DND-41 (cell line): ENCODE results near the gene API5.

Source experiments
- ATAC-seq: fragments of 200-7000 bp; cut with Tn5 transposase; 3 replicates; pipeline ENCODE4 v1.9.1; 2021; ENCODE audit warnings: low read depth; ENCODE audit not compliant: insufficient read depth
- DNase-seq: peaks from one replicate; pipeline ENCODE4 v3.0.0-alpha.2; 2020
- H2AFZ ChIP-seq: 2 replicates; pipeline ENCODE4 v1.6.0; 2012; ENCODE audit warnings: low read depth, low read length
- H3K27ac ChIP-seq: 2 replicates; pipeline ENCODE4 v1.5.1; 2012; ENCODE audit warnings: low read length, inconsistent platforms
- H3K27me3 ChIP-seq: fragments of 200-600 bp; sonication (generic); 2 replicates; pipeline ENCODE4 v1.6.0; 2012; ENCODE audit warnings: low read length, mild to moderate bottlenecking, inconsistent platforms; ENCODE audit not compliant: insufficient read depth, poor library complexity
- H3K36me3 ChIP-seq: 2 replicates; pipeline ENCODE4 v1.5.1; 2012; ENCODE audit warnings: low read length, inconsistent platforms; ENCODE audit not compliant: insufficient read depth
- H3K4me1 ChIP-seq: 2 replicates; pipeline ENCODE4 v1.5.1; 2012; ENCODE audit warnings: mild to moderate bottlenecking, low read length; ENCODE audit not compliant: insufficient read depth
- H3K4me2 ChIP-seq: 2 replicates; pipeline ENCODE4 v1.6.0; 2012; ENCODE audit warnings: mild to moderate bottlenecking, moderate library complexity, low read length, inconsistent platforms; ENCODE audit not compliant: insufficient read depth
- H3K4me3 ChIP-seq, 2 experiments: fragments of 200-600 bp in 1 of 2; shearing (Covaris generic) in 1 of 2; 2 replicates each; pipeline ENCODE4 v1.5.1; 2012 to 2016; ENCODE audit warnings: inconsistent platforms in 2 of 2, low read length in 2 of 2, mild to moderate bottlenecking in 2 of 2, low read depth in 1 of 2, moderate library complexity in 1 of 2
- H3K79me2 ChIP-seq: 2 replicates; pipeline ENCODE4 v1.6.0; 2012; ENCODE audit warnings: low read length, inconsistent platforms; ENCODE audit not compliant: insufficient read depth
- H3K9ac ChIP-seq: 2 replicates; pipeline ENCODE4 v1.6.0; 2012; ENCODE audit warnings: low read depth, mild to moderate bottlenecking, inconsistent platforms, low read length, moderate library complexity
- H3K9me3 ChIP-seq: 2 replicates; pipeline ENCODE4 v1.5.1; 2012; ENCODE audit warnings: low read length, moderate library complexity, mild to moderate bottlenecking, inconsistent platforms; ENCODE audit not compliant: insufficient read depth, severe bottlenecking
- H4K20me1 ChIP-seq: 2 replicates; pipeline ENCODE4 v1.6.0; 2012; ENCODE audit warnings: low read length; ENCODE audit not compliant: insufficient read depth
- EZH2 ChIP-seq: IDR thresholded peaks from 3 replicates; pipeline ENCODE4 v1.6.1; 2012; ENCODE audit warnings: borderline replicate concordance, low read depth, mild to moderate bottlenecking, moderate library complexity, low read length, inconsistent platforms; ENCODE audit not compliant: severe bottlenecking
- TF ChIP-seq, protein P1 (sequence below): IDR thresholded peaks from 2 replicates; pipeline ENCODE4 v1.5.1; 2012; ENCODE audit warnings: borderline replicate concordance, low read length, moderate library complexity, mild to moderate bottlenecking; ENCODE audit not compliant: poor library complexity, severe bottlenecking; ENCODE audit errors: extremely low read depth

Gene API5

DNA sequence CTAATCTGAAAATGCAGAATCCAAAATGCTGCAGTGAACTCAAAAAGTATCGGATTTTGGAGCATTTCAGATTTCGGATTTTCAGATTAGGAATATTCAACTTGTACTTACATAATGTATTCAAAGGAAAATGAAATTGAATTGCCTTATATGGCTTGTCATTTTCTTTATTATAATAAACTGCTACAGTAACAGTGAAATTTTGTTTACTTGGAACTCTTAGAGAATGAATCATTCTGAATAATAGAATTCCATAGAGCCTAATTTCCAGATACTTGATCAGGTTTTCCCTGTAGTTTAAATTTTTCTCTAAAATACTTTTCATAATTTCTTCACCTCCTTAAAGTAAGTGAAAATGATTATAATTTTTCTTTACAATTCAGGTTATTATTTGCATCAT, 64.3 kb downstream of the API5 start:
- H3K4me1 ChIP-seq: peaks cover 11% of the 10 kb centered on the region; the same call in 1 of the 2 replicates
- no peak overlapping the region for H3K27ac ChIP-seq
- no peak for ATAC-seq
- peaks cover 26% of the 10 kb centered on the region for H3K36me3 ChIP-seq
- H3K27me3 ChIP-seq: no peaks in the 10 kb centered on the region
- H3K9ac ChIP-seq: no peak overlapping the region
- TF ChIP-seq, protein P1, sequence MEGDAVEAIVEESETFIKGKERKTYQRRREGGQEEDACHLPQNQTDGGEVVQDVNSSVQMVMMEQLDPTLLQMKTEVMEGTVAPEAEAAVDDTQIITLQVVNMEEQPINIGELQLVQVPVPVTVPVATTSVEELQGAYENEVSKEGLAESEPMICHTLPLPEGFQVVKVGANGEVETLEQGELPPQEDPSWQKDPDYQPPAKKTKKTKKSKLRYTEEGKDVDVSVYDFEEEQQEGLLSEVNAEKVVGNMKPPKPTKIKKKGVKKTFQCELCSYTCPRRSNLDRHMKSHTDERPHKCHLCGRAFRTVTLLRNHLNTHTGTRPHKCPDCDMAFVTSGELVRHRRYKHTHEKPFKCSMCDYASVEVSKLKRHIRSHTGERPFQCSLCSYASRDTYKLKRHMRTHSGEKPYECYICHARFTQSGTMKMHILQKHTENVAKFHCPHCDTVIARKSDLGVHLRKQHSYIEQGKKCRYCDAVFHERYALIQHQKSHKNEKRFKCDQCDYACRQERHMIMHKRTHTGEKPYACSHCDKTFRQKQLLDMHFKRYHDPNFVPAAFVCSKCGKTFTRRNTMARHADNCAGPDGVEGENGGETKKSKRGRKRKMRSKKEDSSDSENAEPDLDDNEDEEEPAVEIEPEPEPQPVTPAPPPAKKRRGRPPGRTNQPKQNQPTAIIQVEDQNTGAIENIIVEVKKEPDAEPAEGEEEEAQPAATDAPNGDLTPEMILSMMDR: no peak
- TF ChIP-seq EZH2: no peak
- H4K20me1 ChIP-seq: peaks cover 29% of the 10 kb centered on the region; the same call in 1 of the 2 replicates
- peaks cover 78% of the 10 kb centered on the region for H3K79me2 ChIP-seq
- no peaks in the 10 kb centered on the region for H3K9me3 ChIP-seq
- no peak overlapping the region for H3K4me2 ChIP-seq
- no peak for DNase-seq
- no peak overlapping the region for H3K4me3 ChIP-seq
- H2AFZ ChIP-seq: no peak overlapping the region

DNA sequence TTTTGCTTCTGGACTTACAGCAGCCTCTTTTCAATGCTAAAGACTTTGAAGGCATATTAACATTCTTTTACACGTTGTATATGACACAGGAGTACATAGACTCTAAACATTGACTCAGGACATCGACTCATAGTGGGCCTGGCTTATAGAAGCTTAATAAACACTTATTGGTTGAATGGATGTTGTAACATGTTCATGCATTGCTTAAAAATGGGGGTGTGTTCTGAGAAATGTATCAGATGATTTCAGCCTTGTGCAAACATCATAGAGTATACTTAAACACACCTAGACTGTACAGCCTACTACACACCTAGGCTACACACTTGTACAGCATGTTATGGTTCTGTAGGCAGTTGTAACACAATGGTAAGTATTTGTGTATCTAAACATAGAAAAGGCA, 64.8 kb downstream of the API5 start:
- Histone ChIP-seq H3K79me2 (peaks cover 73% of the 10 kb centered on the region), H3K4me3 (no peak overlapping the region), H4K20me1 (peaks cover 24% of the 10 kb centered on the region; the same call in 1 of the 2 replicates), H3K9ac (no peak overlapping the region), H3K27me3 (no peaks in the 10 kb centered on the region), H3K27ac (no peak overlapping the region), H2AFZ (no peak overlapping the region), H3K9me3 (no peaks in the 10 kb centered on the region), H3K36me3 (peaks cover 30% of the 10 kb centered on the region), H3K4me1 (peaks cover 6% of the 10 kb centered on the region; the same call in 1 of the 2 replicates), H3K4me2 (no peak overlapping the region)
- DNase-seq (no peak), ATAC-seq (no peak)
- TF ChIP-seq, protein P1: no peak
- TF ChIP-seq EZH2: no peak

DNA sequence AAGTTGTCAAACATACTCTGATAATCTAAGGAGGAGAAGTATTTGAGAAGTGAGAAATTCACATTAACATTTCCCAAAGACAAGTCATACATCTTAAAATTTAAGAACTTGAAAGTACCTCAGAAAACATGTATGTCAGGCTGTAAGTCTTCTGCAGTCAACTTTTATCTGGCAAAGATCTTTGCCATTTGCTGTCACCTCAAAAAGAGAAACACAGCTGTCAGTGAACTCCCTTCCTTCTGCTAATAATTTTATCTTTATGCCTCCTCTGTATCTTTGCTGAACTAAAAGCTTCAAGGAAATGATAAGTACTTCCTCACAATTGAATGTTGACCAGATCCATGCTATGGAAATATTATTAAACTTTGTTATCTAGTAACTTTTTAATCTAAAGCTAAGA, 65.6 kb downstream of the API5 start:
- H3K4me1 ChIP-seq: no peaks in the 10 kb centered on the region
- H3K4me2 ChIP-seq: no peak overlapping the region
- H3K27me3 ChIP-seq: no peaks in the 10 kb centered on the region
- no peak overlapping the region for H2AFZ ChIP-seq
- H3K9ac ChIP-seq: no peak overlapping the region
- ATAC-seq (no peak), DNase-seq (no peak)
- TF ChIP-seq, protein P1: no peak
- no peak for TF ChIP-seq EZH2
- H3K36me3 ChIP-seq: peaks cover 34% of the 10 kb centered on the region
- no peak overlapping the region for H3K4me3 ChIP-seq
- peaks cover 21% of the 10 kb centered on the region; the same call in 1 of the 2 replicates for H4K20me1 ChIP-seq
- H3K79me2 ChIP-seq: peaks cover 65% of the 10 kb centered on the region
- no peaks in the 10 kb centered on the region for H3K9me3 ChIP-seq
- H3K27ac ChIP-seq: no peak overlapping the region

DNA sequence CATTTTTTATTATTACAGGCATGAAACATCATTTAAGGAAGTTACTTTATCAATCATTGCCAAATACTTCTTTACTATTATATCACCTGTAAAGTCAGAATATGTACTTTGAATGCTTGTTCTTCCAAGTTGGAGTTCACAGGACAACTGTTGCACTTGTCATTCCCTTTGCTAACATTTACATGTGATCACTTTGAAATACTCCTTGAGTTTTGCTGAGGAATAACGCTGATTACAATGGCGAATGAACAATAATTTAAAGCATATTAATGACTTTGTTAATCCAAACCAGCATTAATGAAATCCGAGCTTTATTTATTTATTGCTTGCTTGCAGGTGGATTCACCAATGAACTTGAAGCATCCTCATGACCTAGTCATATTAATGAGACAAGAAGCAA, 67.1 kb downstream of the API5 start:
- TF ChIP-seq EZH2: no peak
- TF ChIP-seq, protein P1: no peak
- Histone ChIP-seq H2AFZ (no peak overlapping the region), H3K27me3 (no peaks in the 10 kb centered on the region), H3K36me3 (peaks cover 31% of the 10 kb centered on the region), H3K4me2 (no peak overlapping the region), H3K79me2 (peaks cover 51% of the 10 kb centered on the region), H3K9ac (no peak overlapping the region), H3K4me1 (no peaks in the 10 kb centered on the region), H4K20me1 (peaks cover 17% of the 10 kb centered on the region; the same call in 1 of the 2 replicates), H3K9me3 (no peaks in the 10 kb centered on the region), H3K27ac (no peak overlapping the region), H3K4me3 (no peak overlapping the region)
- no peak for ATAC-seq
- no peak for DNase-seq
